ENCODE data around the gene GPR107. TPM values are rescaled to one million over a fixed set of nuclear protein-coding genes. Genes with fewer than 3 reads are reported as not detected.

Gene GPR107
- total RNA-seq, 1 donor from 2014 or later = 29.4 TPM

- Histone ChIP-seq H3K36me3 (ENCODE audit: control insufficient read depth, insufficient read depth, low read length) (no peaks in the 10 kb centered on the region), H3K4me3 (ENCODE audit: low read depth, low read length) (no peak overlapping the region), H3K27me3 (ENCODE audit: control insufficient read depth, insufficient read depth, low read length) (no peaks in the 10 kb centered on the region)
- no peak for TF ChIP-seq CTCF (IDR thresholded peaks at IDR 0.05; ENCODE audit: insufficient read depth, low read length, poor library complexity, severe bottlenecking)
- no peak for DNase-seq (ENCODE audit: low read depth)
Observed at GRCh38 chr9:130122456-130122855, 68.8 kb downstream of the GPR107 start.

- no peaks in the 10 kb centered on the region for H3K36me3 ChIP-seq (ENCODE audit: control insufficient read depth, insufficient read depth, low read length)
- no peak for DNase-seq (ENCODE audit: low read depth)
- TF ChIP-seq CTCF (IDR thresholded peaks at IDR 0.05; ENCODE audit: insufficient read depth, low read length, poor library complexity, severe bottlenecking) = no peak
- no peaks in the 10 kb centered on the region for H3K27me3 ChIP-seq (ENCODE audit: control insufficient read depth, insufficient read depth, low read length)
- no peak overlapping the region for H3K4me3 ChIP-seq (ENCODE audit: low read depth, low read length)
Observed at GRCh38 chr9:130124085-130124860, 70.6 kb downstream of the GPR107 start.

- Histone ChIP-seq H3K27me3 (ENCODE audit: control insufficient read depth, insufficient read depth, low read length) (no peaks in the 10 kb centered on the region), H3K36me3 (ENCODE audit: control insufficient read depth, insufficient read depth, low read length) (no peaks in the 10 kb centered on the region), H3K4me3 (ENCODE audit: low read depth, low read length) (no peak overlapping the region)
- no peak for DNase-seq (ENCODE audit: low read depth)
- no peak for TF ChIP-seq CTCF (IDR thresholded peaks at IDR 0.05; ENCODE audit: insufficient read depth, low read length, poor library complexity, severe bottlenecking)
Observed at GRCh38 chr9:130126721-130127433, 73.2 kb downstream of the GPR107 start.

GRCh38 chr9:130128251-130128650 lies 74.5 kb downstream of the GPR107 start:
- Histone ChIP-seq H3K36me3 (ENCODE audit: control insufficient read depth, insufficient read depth, low read length) (no peaks in the 10 kb centered on the region), H3K4me3 (ENCODE audit: low read depth, low read length) (no peak overlapping the region), H3K27me3 (ENCODE audit: control insufficient read depth, insufficient read depth, low read length) (no peaks in the 10 kb centered on the region)
- no peak for TF ChIP-seq CTCF (IDR thresholded peaks at IDR 0.05; ENCODE audit: insufficient read depth, low read length, poor library complexity, severe bottlenecking)
- no peak for DNase-seq (ENCODE audit: low read depth)

GRCh38 chr9:130128733-130129431 lies 75.2 kb downstream of the GPR107 start:
- Histone ChIP-seq H3K4me3 (ENCODE audit: low read depth, low read length) (no peak overlapping the region), H3K36me3 (ENCODE audit: control insufficient read depth, insufficient read depth, low read length) (no peaks in the 10 kb centered on the region), H3K27me3 (ENCODE audit: control insufficient read depth, insufficient read depth, low read length) (no peaks in the 10 kb centered on the region)
- DNase-seq (ENCODE audit: low read depth) = peak; percentile 77
- TF ChIP-seq CTCF (IDR thresholded peaks at IDR 0.05; ENCODE audit: insufficient read depth, low read length, poor library complexity, severe bottlenecking) = no peak

All from kidney epithelial cell (primary cell).